CD4-positive, alpha-beta T cell (primary cell): Measurements from ENCODE around the gene LGALS8. TPM values are rescaled to one million over a fixed set of nuclear protein-coding genes. Genes with fewer than 3 reads are reported as not detected.

ENCODE experiments used
- ATAC-seq: fragments of 200-7000 bp; cut with Tn5 transposase; one replicate; pipeline ENCODE4 v1.10.0; 2022; ENCODE audit warnings: mild to moderate bottlenecking; ENCODE audit not compliant: poor library complexity
- CTCF ChIA-PET: fragments of 350-600 bp; sonication (Branson Sonifier 250); formaldehyde crosslinking; loops from one replicate; lab custom pipeline; 2021; ENCODE audit warnings: antibody characterized with exemption, inconsistent platforms; lab: Charles Lee
- POLR2A ChIA-PET: fragments of 350-600 bp; sonication (Branson Sonifier 250); formaldehyde crosslinking; loops from one replicate; lab custom pipeline; 2021; ENCODE audit warnings: antibody characterized with exemption, inconsistent platforms; lab: Charles Lee
- DNase-seq, 14 experiments: peaks; one replicate each; pipeline ENCODE4 v3.0.0-alpha.2; 2013 to 2020; ENCODE audit warnings: mixed read lengths in 2 of 14
- H3K27ac ChIP-seq, 2 donors: one replicate each; pipeline versions ENCODE4 v1.5.1 to v1.7.0; 2013; ENCODE audit warnings: low read length in 2 of 2, low read depth in 1 of 2, mild to moderate bottlenecking in 1 of 2
- H3K27me3 ChIP-seq, 2 experiments: 1 replicate in 1 of 2; 2 replicates in 1 of 2; pipeline versions ENCODE4 v1.6.1 to v1.7.0; 2013; ENCODE audit warnings: low read length in 2 of 2, control low read depth in 1 of 2, mild to moderate bottlenecking in 1 of 2, moderate library complexity in 1 of 2; ENCODE audit not compliant: insufficient read depth in 2 of 2, control insufficient read depth in 1 of 2
- H3K36me3 ChIP-seq: one replicate; pipeline ENCODE4 v1.6.1; 2013; ENCODE audit warnings: low read length, control low read depth; ENCODE audit not compliant: insufficient read depth
- H3K4me1 ChIP-seq: one replicate; pipeline ENCODE4 v1.6.1; 2013; ENCODE audit warnings: low read length, control low read depth; ENCODE audit not compliant: insufficient read depth
- H3K4me3 ChIP-seq: one replicate; pipeline ENCODE4 v1.5.1; 2013; ENCODE audit warnings: mild to moderate bottlenecking, low read length, moderate library complexity
- H3K9me3 ChIP-seq, 2 experiments: 1 replicate in 1 of 2; 2 replicates in 1 of 2; pipeline versions ENCODE4 v1.6.1 to v1.7.0; 2013; ENCODE audit warnings: low read length in 2 of 2, mild to moderate bottlenecking in 2 of 2, control low read depth in 1 of 2, moderate library complexity in 1 of 2; ENCODE audit not compliant: control insufficient read depth in 1 of 2, insufficient read depth in 1 of 2
- H3K27ac Mint-ChIP-seq: one replicate; pipeline ENCODE4 v1.8.0; 2020; ENCODE audit warnings: mixed read lengths
- H3K27me3 Mint-ChIP-seq: one replicate; pipeline ENCODE4 v1.8.0; 2021; ENCODE audit warnings: mixed read lengths
- H3K36me3 Mint-ChIP-seq: one replicate; pipeline ENCODE4 v1.8.0; 2021; ENCODE audit warnings: low read depth, mixed read lengths
- H3K4me1 Mint-ChIP-seq: one replicate; pipeline ENCODE4 v1.8.0; 2021; ENCODE audit warnings: low read depth, mixed read lengths
- H3K4me3 Mint-ChIP-seq: one replicate; pipeline ENCODE4 v1.8.0; 2020; ENCODE audit warnings: mild to moderate bottlenecking, mixed read lengths
- H3K9me3 Mint-ChIP-seq: one replicate; pipeline ENCODE4 v1.8.0; 2020; ENCODE audit warnings: mixed read lengths
- intact Hi-C, 2 experiments: fragments of 100-400 bp; cut with DNase I in 1 of 2; cut with micrococcal nuclease in 1 of 2; formaldehyde crosslinking; loops; one replicate each; pipeline versions ENCODE4 v1.15.1 to v1.9.0; 2023 to 2025; cut with DNase I, micrococcal nuclease
- total RNA-seq, 174 experiments: library from RNA in 2 of 174; stranded (reverse) in 2 of 174; gene quantifications; one replicate each; pipeline ENCODE4 v1.2.3 and lab custom pipeline; 2021 to 2026
- TF ChIP-seq, protein P1 (sequence below): fragments of 200-600 bp; IDR thresholded peaks from one replicate; pipeline ENCODE4 v1.8.0; 2022; ENCODE audit warnings: antibody characterized with exemption, mild to moderate bottlenecking

LGALS8 gene
- total RNA-seq, 2 experiments from 2014 or later = 138 to 144 TPM

DNA sequence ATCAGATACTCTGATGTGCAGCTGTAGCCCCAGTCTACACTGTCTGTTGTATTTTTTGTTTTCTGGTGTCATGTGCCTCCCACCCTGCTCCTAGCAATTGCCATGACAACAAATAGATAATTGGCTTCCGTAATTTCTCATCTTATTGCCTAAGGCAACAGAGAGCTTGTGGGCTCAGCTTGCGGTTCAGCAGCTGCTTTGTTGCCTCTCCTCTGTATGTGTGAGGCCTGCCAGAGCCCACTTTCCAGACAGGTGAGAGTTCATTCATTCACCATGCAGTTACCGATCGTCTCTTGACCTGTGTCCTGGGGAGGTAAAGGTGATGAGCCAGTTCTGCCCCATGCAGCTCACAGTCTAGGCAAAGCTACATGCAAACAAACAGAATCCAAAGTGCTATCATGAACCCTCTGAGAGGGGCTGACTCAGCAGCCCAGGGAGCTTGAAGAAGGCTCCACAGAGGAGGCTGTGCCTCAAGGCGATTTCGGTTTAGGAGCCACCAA, 11.9 kb downstream of the LGALS8 start:
- peaks cover 60% of the 10 kb centered on the region for H3K36me3 ChIP-seq
- CTCF ChIA-PET = no interaction called here
- H3K9me3 Mint-ChIP-seq = no peaks in the 10 kb centered on the region
- H3K4me1 Mint-ChIP-seq = peaks cover 44% of the 10 kb centered on the region
- H3K36me3 Mint-ChIP-seq = peaks cover 85% of the 10 kb centered on the region
- no peak overlapping the region for H3K27ac ChIP-seq
- intact Hi-C loops = no loop called here
- no peaks in the 10 kb centered on the region for H3K9me3 ChIP-seq
- no peaks in the 10 kb centered on the region for H3K27me3 ChIP-seq
- POLR2A ChIA-PET = interaction anchor here (1.2 to 1.3 kb wide), 2 partner anchors 8 to 19 kb away, joined by 3 to 4 read pairs; no protein-coding TSS in a partner anchor
- ATAC-seq = no peak
- H3K27me3 Mint-ChIP-seq = no peaks in the 10 kb centered on the region
- DNase-seq = peak in 1 of 14 experiments; percentile 7
- TF ChIP-seq, protein P1, sequence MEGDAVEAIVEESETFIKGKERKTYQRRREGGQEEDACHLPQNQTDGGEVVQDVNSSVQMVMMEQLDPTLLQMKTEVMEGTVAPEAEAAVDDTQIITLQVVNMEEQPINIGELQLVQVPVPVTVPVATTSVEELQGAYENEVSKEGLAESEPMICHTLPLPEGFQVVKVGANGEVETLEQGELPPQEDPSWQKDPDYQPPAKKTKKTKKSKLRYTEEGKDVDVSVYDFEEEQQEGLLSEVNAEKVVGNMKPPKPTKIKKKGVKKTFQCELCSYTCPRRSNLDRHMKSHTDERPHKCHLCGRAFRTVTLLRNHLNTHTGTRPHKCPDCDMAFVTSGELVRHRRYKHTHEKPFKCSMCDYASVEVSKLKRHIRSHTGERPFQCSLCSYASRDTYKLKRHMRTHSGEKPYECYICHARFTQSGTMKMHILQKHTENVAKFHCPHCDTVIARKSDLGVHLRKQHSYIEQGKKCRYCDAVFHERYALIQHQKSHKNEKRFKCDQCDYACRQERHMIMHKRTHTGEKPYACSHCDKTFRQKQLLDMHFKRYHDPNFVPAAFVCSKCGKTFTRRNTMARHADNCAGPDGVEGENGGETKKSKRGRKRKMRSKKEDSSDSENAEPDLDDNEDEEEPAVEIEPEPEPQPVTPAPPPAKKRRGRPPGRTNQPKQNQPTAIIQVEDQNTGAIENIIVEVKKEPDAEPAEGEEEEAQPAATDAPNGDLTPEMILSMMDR = no peak
- no peak overlapping the region for H3K4me3 ChIP-seq
- peaks cover 32% of the 10 kb centered on the region for H3K4me1 ChIP-seq
- no peak overlapping the region for H3K4me3 Mint-ChIP-seq
- no peak overlapping the region for H3K27ac Mint-ChIP-seq

DNA sequence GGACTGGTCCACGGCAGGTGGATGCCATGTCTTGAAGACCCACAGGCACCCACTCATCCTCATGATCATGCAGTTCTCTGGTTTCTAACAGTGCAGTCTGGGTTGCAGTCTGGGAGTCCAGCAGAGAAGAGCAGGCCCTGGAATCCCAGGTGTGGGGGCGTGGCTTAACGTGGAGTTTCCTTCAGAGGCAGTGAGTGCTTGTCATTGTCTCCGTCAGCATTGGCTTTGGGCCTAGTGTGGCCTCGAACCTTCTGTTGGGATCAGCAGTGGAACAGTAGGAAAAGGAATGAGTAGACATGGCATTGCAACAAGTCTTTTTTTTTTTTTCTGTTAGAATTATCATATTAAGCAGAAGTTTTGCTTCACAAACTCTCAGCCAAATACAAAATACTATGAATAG, 12.8 kb downstream of the LGALS8 start:
- H3K27ac Mint-ChIP-seq = peak overlapping the region; percentile 9
- Histone ChIP-seq H3K27me3 (no peaks in the 10 kb centered on the region), H3K9me3 (no peaks in the 10 kb centered on the region), H3K4me1 (peaks cover 29% of the 10 kb centered on the region), H3K27ac (no peak overlapping the region), H3K36me3 (peaks cover 68% of the 10 kb centered on the region), H3K4me3 (no peak overlapping the region)
- no peaks in the 10 kb centered on the region for H3K9me3 Mint-ChIP-seq
- ATAC-seq (no peak), DNase-seq (no peak)
- H3K36me3 Mint-ChIP-seq = peaks cover 86% of the 10 kb centered on the region
- H3K4me3 Mint-ChIP-seq = no peak overlapping the region
- intact Hi-C loops = no loop called here
- POLR2A ChIA-PET = interaction anchor here (1.3 kb wide), 1 partner anchor 20 kb away, joined by 4 read pairs; no protein-coding TSS in a partner anchor
- no peaks in the 10 kb centered on the region for H3K27me3 Mint-ChIP-seq
- TF ChIP-seq, protein P1 = no peak
- CTCF ChIA-PET = no interaction called here
- H3K4me1 Mint-ChIP-seq = peaks cover 38% of the 10 kb centered on the region

DNA sequence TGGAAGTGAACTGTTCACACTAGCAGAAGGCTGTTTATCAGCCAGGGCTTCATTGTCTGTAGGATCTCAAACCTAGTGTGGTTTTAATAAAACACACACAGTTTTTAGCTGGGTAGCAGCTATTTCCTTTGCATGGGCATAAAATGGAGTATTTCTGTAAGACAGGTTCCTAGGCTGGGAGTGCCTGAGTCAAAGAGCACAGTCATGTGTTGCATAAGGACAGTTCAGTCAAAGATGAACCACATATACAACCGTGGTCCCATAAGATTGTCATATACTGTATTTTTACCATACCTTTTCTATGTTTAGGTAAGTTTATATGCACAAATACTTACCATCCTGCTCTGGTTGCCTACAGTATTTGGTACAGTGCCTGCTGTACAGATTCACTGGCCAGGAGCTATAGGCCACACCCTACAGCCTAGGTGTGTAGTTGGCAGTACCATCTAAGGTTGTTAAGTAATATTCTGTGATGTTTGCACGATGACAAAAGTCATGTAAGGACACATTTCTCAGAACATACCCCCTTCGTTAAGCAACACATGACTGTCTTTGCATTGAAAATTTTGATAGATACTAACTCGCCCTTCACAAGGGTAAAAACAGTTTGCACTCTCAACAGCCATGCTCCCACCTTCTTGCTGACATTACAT, 17.2 kb downstream of the LGALS8 start:
- no peaks in the 10 kb centered on the region for H3K27me3 Mint-ChIP-seq
- H3K4me1 ChIP-seq = peaks cover 13% of the 10 kb centered on the region
- no peak overlapping the region for H3K4me3 Mint-ChIP-seq
- DNase-seq (no peak), ATAC-seq (no peak)
- ChIA-PET POLR2A (no interaction called here), CTCF (no interaction called here)
- no peak overlapping the region for H3K4me3 ChIP-seq
- no peak overlapping the region for H3K27ac Mint-ChIP-seq
- H3K36me3 ChIP-seq = peaks cover 93% of the 10 kb centered on the region
- no peaks in the 10 kb centered on the region for H3K9me3 ChIP-seq
- intact Hi-C loops = no loop called here
- no peaks in the 10 kb centered on the region for H3K9me3 Mint-ChIP-seq
- no peak overlapping the region for H3K27ac ChIP-seq
- TF ChIP-seq, protein P1 = no peak
- H3K4me1 Mint-ChIP-seq = peaks cover 22% of the 10 kb centered on the region
- H3K36me3 Mint-ChIP-seq = peaks cover 94% of the 10 kb centered on the region
- H3K27me3 ChIP-seq = no peaks in the 10 kb centered on the region
